SH-SY5Y (cell line): ENCODE measurements around the gene HOXD12.

ENCODE experiments used
- GATA2 ChIP-seq: IDR thresholded peaks from 2 replicates; pipeline ENCODE4 v1.6.1; 2011; ENCODE audit warnings: mild to moderate bottlenecking, low read depth, low read length
- GATA3 ChIP-seq: IDR thresholded peaks from 2 replicates; pipeline ENCODE4 v1.6.1; 2011; ENCODE audit warnings: low read depth, mild to moderate bottlenecking, low read length, moderate library complexity

GRCh38 chr2:176099159-176099727, 352 bp upstream of the HOXD12 start:
- TF ChIP-seq GATA2: no peak
- no peak for TF ChIP-seq GATA3
